ENCODE measurements around the gene ASTL.

- TF ChIP-seq SIN3A (IDR thresholded peaks at IDR 0.05; ENCODE audit: borderline replicate concordance, insufficient read depth, low read depth, low read length) (no peak), CTCF (IDR thresholded peaks at IDR 0.05) (no peak)
Measured at GRCh38 chr2:96104487-96104861, 33.8 kb downstream of the ASTL start.

Measured in Panc1 (cell line).